Measurements from ENCODE around the gene OSBPL9.

GRCh38 chr1:51669816-51670215, 52.9 kb downstream of the OSBPL9 start:
- TF ChIP-seq CTCF (IDR thresholded peaks at IDR 0.05; ENCODE audit: low read length) (no peak), EZH2 (optimal IDR thresholded peaks at IDR 0.05; ENCODE audit: low read depth, low read length) (no peak), EZH2phosphoT487 (IDR thresholded peaks at IDR 0.05; ENCODE audit: low read length) (no peak)

All from MM.1S (cell line).